Mesothelial cell of epicardium (in vitro differentiated cells): ENCODE results near the gene SPTBN5. TPM values are rescaled to one million over a fixed set of nuclear protein-coding genes. Genes with fewer than 3 reads are reported as not detected.

Experiments
- DNase-seq, 2 experiments: peaks; one replicate each; pipeline ENCODE4 v3.0.0; 2021; ENCODE audit warnings: low spot score in 2 of 2; ENCODE audit not compliant: unreplicated experiment in 2 of 2
- H3K27ac Mint-ChIP-seq: 2 replicates; pipeline ENCODE4 v1.8.0; 2021; ENCODE audit warnings: mixed read lengths
- H3K27me3 Mint-ChIP-seq: 2 replicates; pipeline ENCODE4 v1.8.0; 2021; ENCODE audit warnings: low read depth, mixed read lengths
- H3K36me3 Mint-ChIP-seq: 2 replicates; pipeline ENCODE4 v1.8.0; 2021; ENCODE audit warnings: mixed read lengths
- H3K4me1 Mint-ChIP-seq: 2 replicates; pipeline ENCODE4 v1.8.0; 2021; ENCODE audit warnings: mixed read lengths
- H3K4me3 Mint-ChIP-seq: 2 replicates; pipeline ENCODE4 v1.8.0; 2021; ENCODE audit warnings: mild to moderate bottlenecking, moderate library complexity, mixed read lengths
- H3K9me3 Mint-ChIP-seq: 2 replicates; pipeline ENCODE4 v1.8.0; 2021; ENCODE audit warnings: mixed read lengths
- CTCF ChIP-seq: fragments of 200-600 bp; sonication (generic); IDR thresholded peaks from one replicate; pipeline ENCODE4 v1.5.0; 2021; ENCODE audit warnings: antibody characterized with exemption; ENCODE audit not compliant: unreplicated experiment
- total RNA-seq: library from RNA; stranded (reverse); gene quantifications from 3 replicates; pipeline ENCODE4 v1.2.1, GENCODE V29; 2021

The SPTBN5 gene
- total RNA-seq, 1 donor from 2014 or later, result 2.7 TPM

GRCh38 chr15:41900526-41901380 lies 6.9 kb upstream of the SPTBN5 start:
- no peak for TF ChIP-seq CTCF
- H3K36me3 Mint-ChIP-seq, result peaks cover 4% of the 10 kb centered on the region
- no peak overlapping the region for H3K27ac Mint-ChIP-seq
- no peaks in the 10 kb centered on the region for H3K9me3 Mint-ChIP-seq
- peaks cover 12% of the 10 kb centered on the region for H3K4me1 Mint-ChIP-seq
- H3K4me3 Mint-ChIP-seq, result no peak overlapping the region
- H3K27me3 Mint-ChIP-seq, result no peaks in the 10 kb centered on the region
- no peak for DNase-seq

GRCh38 chr15:41899854-41900442 lies 6.1 kb upstream of the SPTBN5 start:
- no peak for TF ChIP-seq CTCF
- H3K4me1 Mint-ChIP-seq, result peaks cover 17% of the 10 kb centered on the region
- H3K27me3 Mint-ChIP-seq, result no peaks in the 10 kb centered on the region
- H3K27ac Mint-ChIP-seq, result no peak overlapping the region
- peaks cover 4% of the 10 kb centered on the region for H3K36me3 Mint-ChIP-seq
- H3K9me3 Mint-ChIP-seq, result no peaks in the 10 kb centered on the region
- DNase-seq, result no peak
- no peak overlapping the region for H3K4me3 Mint-ChIP-seq

- H3K4me3 Mint-ChIP-seq, result no peak overlapping the region
- no peak for DNase-seq
- peak overlapping the region; percentile 27 for H3K27ac Mint-ChIP-seq
- TF ChIP-seq CTCF, result no peak
- no peaks in the 10 kb centered on the region for H3K27me3 Mint-ChIP-seq
- H3K9me3 Mint-ChIP-seq, result no peaks in the 10 kb centered on the region
- H3K36me3 Mint-ChIP-seq, result peaks cover 4% of the 10 kb centered on the region
- peaks cover 27% of the 10 kb centered on the region for H3K4me1 Mint-ChIP-seq
Observed at GRCh38 chr15:41897363-41897799, 3.5 kb upstream of the SPTBN5 start.

- no peak for DNase-seq
- Mint-ChIP-seq H3K27ac (no peak overlapping the region), H3K9me3 (no peaks in the 10 kb centered on the region), H3K4me1 (peaks cover 27% of the 10 kb centered on the region), H3K36me3 (peaks cover 4% of the 10 kb centered on the region), H3K4me3 (no peak overlapping the region), H3K27me3 (no peaks in the 10 kb centered on the region)
- no peak for TF ChIP-seq CTCF
Observed at GRCh38 chr15:41896566-41896965, 2.7 kb upstream of the SPTBN5 start.

- peaks cover 27% of the 10 kb centered on the region for H3K4me1 Mint-ChIP-seq
- H3K9me3 Mint-ChIP-seq, result no peaks in the 10 kb centered on the region
- H3K36me3 Mint-ChIP-seq, result peaks cover 4% of the 10 kb centered on the region
- no peaks in the 10 kb centered on the region for H3K27me3 Mint-ChIP-seq
- H3K27ac Mint-ChIP-seq, result no peak overlapping the region
- TF ChIP-seq CTCF, result no peak
- no peak for DNase-seq
- no peak overlapping the region for H3K4me3 Mint-ChIP-seq
Observed at GRCh38 chr15:41895957-41896356, 2.1 kb upstream of the SPTBN5 start.
